Fibroblast of pulmonary artery (primary cell): ENCODE data around the gene P2RX6.
A peak's percentile ranks its signal among the peaks of the same experiment; 100 is the strongest.
"Not testable (repeated sequence)": the region's sequence is repeated elsewhere in the genome, so short reads cannot be mapped to it uniquely, and the experiment has no call there.

Experiments
- DNase-seq: peaks from one replicate; pipeline ENCODE4 v3.0.0-alpha.2; 2010; ENCODE audit warnings: low read depth
- H3K4me3 ChIP-seq: replicated peaks from 2 replicates; pipeline ENCODE4 v1.5.1; 2011; ENCODE audit warnings: low read depth, mild to moderate bottlenecking, control low read depth, low read length, moderate library complexity
- TF ChIP-seq, protein P1 (sequence below): IDR thresholded peaks from 2 replicates; pipeline ENCODE4 v1.5.1; 2011; ENCODE audit warnings: mild to moderate bottlenecking, control low read depth, low read length, inconsistent platforms; ENCODE audit errors: missing control alignments

P2RX6 gene

GRCh38 chr22:21038405-21038804 lies 23.4 kb downstream of the P2RX6 start:
- no peak overlapping the region for H3K4me3 ChIP-seq
- peak; percentile 56 for DNase-seq
- TF ChIP-seq, protein P1, sequence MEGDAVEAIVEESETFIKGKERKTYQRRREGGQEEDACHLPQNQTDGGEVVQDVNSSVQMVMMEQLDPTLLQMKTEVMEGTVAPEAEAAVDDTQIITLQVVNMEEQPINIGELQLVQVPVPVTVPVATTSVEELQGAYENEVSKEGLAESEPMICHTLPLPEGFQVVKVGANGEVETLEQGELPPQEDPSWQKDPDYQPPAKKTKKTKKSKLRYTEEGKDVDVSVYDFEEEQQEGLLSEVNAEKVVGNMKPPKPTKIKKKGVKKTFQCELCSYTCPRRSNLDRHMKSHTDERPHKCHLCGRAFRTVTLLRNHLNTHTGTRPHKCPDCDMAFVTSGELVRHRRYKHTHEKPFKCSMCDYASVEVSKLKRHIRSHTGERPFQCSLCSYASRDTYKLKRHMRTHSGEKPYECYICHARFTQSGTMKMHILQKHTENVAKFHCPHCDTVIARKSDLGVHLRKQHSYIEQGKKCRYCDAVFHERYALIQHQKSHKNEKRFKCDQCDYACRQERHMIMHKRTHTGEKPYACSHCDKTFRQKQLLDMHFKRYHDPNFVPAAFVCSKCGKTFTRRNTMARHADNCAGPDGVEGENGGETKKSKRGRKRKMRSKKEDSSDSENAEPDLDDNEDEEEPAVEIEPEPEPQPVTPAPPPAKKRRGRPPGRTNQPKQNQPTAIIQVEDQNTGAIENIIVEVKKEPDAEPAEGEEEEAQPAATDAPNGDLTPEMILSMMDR: no peak

GRCh38 chr22:21039158-21039557 lies 24.2 kb downstream of the P2RX6 start:
- not testable (repeated sequence) for H3K4me3 ChIP-seq, DNase-seq

DNA sequence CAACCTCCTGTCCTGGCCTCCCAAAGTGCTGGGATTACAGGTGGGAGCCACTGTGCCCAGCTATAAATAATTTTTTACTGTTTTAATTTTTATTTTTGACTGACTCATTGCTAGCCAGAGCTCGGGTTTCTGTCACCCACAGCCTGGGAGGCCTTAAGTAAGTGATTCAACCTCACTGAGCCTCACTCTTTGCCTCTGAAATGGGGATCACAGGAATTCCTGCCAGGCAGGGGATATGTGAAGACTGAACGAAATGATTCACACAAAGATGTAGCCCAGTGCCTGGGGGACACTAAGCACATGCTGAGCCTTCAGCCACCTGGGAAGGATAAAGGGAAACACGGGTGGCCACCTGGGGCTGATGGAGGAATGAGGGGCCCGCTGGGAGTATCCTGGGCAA lies 27.0 kb downstream of the P2RX6 start:
- no peak overlapping the region for H3K4me3 ChIP-seq
- DNase-seq: peak; percentile 13
- TF ChIP-seq, protein P1: no peak

GRCh38 chr22:21042978-21043859 lies 28.3 kb downstream of the P2RX6 start:
- TF ChIP-seq, protein P1: no peak
- no peak for DNase-seq
- no peak overlapping the region for H3K4me3 ChIP-seq

GRCh38 chr22:21043860-21044535 lies 29.0 kb downstream of the P2RX6 start:
- no peak for DNase-seq
- TF ChIP-seq, protein P1: no peak
- H3K4me3 ChIP-seq: no peak overlapping the region

- TF ChIP-seq, protein P1: no peak
- peak overlapping the region; percentile 57 for H3K4me3 ChIP-seq
- DNase-seq: peak; percentile 57
These were observed 30.1 kb downstream of the P2RX6 start for GRCh38 chr22:21044931-21045584.

DNA sequence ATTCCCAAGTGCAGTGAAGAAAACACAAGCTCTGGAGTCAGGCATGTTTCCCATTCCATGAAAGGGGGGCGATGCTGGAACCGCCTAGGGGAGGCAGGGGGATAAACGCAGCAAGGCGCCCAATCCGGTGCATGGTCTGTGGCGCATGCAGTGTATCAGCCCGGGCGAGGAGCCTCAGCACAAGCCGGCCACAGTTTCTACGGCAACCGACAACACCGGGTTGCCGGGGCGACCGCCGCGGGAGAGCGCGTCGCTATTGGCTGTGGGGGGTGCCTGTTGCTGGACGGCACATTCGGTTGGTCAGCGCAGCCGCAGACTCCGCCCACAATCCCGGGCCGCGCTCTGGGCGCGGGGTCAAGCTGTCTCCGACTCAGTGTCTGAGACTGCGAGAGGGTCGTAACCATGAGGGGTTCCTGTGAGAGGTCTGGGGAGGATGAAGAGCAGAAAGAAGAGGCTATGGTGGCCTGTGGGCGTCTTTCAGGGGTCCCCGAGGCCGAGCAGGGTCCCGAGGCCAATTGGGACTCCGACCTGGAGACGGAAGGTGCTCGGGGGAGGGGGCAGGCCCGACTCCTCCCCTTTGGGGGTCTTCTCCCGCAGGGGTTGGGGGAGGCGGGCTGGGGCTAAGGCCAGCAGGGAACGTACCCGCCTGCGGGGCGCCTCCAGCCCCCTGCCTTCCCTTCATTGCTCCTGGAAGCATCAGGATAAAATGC lies 30.8 kb downstream of the P2RX6 start, which contains the start of gene LRRC74B:
Gene LRRC74B, plus strand, starts transcription at position 362 of the 710 bp plus-strand sequence. Its CDS starts 41 bp downstream, at position 403.
- DNase-seq: peak; percentile 91
- peak within 1 kb of the TSS; percentile 57 for H3K4me3 ChIP-seq
- TF ChIP-seq, protein P1: no peak
